AG04450 (cell line): ENCODE data around the gene PPFIA1. TPM values are rescaled to one million over a fixed set of nuclear protein-coding genes. Genes with fewer than 3 reads are reported as not detected.
"Not testable (repeated sequence)": the region's sequence is repeated elsewhere in the genome, so short reads cannot be mapped to it uniquely, and the experiment has no call there.

Source experiments
- CTCF ChIA-PET: fragments of 300-600, 350-600 bp; formaldehyde crosslinking; extraction: SDS; loops from one replicate; lab custom pipeline; 2022; ENCODE audit warnings: antibody characterized with exemption, inconsistent platforms; lab: Charles Lee
- POLR2A ChIA-PET: fragments of 350-600 bp; formaldehyde crosslinking; extraction: SDS; loops from one replicate; lab custom pipeline; 2021; ENCODE audit warnings: antibody characterized with exemption, inconsistent platforms; lab: Yijun Ruan, JAX
- DNase-seq: peaks from one replicate; pipeline ENCODE4 v3.0.0-alpha.2; 2011; ENCODE audit warnings: low read depth, low spot score
- H3K27ac ChIP-seq: one replicate; pipeline ENCODE4 v1.5.1; 2012; ENCODE audit warnings: low read depth, low read length, control low read depth
- H3K27me3 ChIP-seq: one replicate; pipeline ENCODE4 v1.6.0; 2012; ENCODE audit warnings: low read length; ENCODE audit not compliant: control insufficient read depth, insufficient read depth
- H3K4me3 ChIP-seq: 2 replicates; pipeline ENCODE4 v1.5.1; 2011; ENCODE audit warnings: mild to moderate bottlenecking, low read depth, low read length, control low read depth
- H3K9me3 ChIP-seq: 2 replicates; pipeline ENCODE4 v1.5.1; 2012; ENCODE audit warnings: low read length; ENCODE audit not compliant: control insufficient read depth, insufficient read depth
- CTCF ChIP-seq: IDR thresholded peaks from 2 replicates; pipeline ENCODE4 v1.5.1; 2011; ENCODE audit warnings: low read depth, low read length, control low read depth, inconsistent platforms
- polyA plus RNA-seq: library from polyadenylated mRNA; depleted of rRNA; stranded (reverse); fragments of >200 nt; gene quantifications from 2 replicates; pipeline ENCODE4 v1.2.3, GENCODE V29; 2011

Gene PPFIA1
- polyA plus RNA-seq, 1 experiment: 39.9 TPM

GRCh38 chr11:70326833-70327232, 56.3 kb downstream of the PPFIA1 start:
- no peak for TF ChIP-seq CTCF
- Histone ChIP-seq H3K9me3 (no peaks in the 10 kb centered on the region), H3K27me3 (no peaks in the 10 kb centered on the region), H3K4me3 (no peak overlapping the region), H3K27ac (no peak overlapping the region)
- POLR2A ChIA-PET: no interaction called here
- DNase-seq: no peak
- CTCF ChIA-PET: interaction anchor here (0.6 kb wide), 1 partner anchor 24 kb away, joined by 5 read pairs; no protein-coding TSS in a partner anchor

GRCh38 chr11:70327717-70328116, 57.2 kb downstream of the PPFIA1 start:
- no peak for DNase-seq
- no peak overlapping the region for H3K27ac ChIP-seq
- no peaks in the 10 kb centered on the region for H3K27me3 ChIP-seq
- ChIA-PET POLR2A (no interaction called here), CTCF (no interaction called here)
- no peak for TF ChIP-seq CTCF
- no peaks in the 10 kb centered on the region for H3K9me3 ChIP-seq
- no peak overlapping the region for H3K4me3 ChIP-seq

- Histone ChIP-seq H3K27me3 (no peaks in the 10 kb centered on the region), H3K27ac (no peak overlapping the region), H3K4me3 (no peak overlapping the region), H3K9me3 (no peaks in the 10 kb centered on the region)
- CTCF ChIA-PET: no interaction called here
- no peak for TF ChIP-seq CTCF
- POLR2A ChIA-PET: no interaction called here
- no peak for DNase-seq
These were observed 58.1 kb downstream of the PPFIA1 start for GRCh38 chr11:70328556-70328955.

- H3K4me3 ChIP-seq, H3K9me3 ChIP-seq, DNase-seq, H3K27me3 ChIP-seq, POLR2A ChIA-PET, H3K27ac ChIP-seq: not testable (repeated sequence)
- peak; percentile 8; the same call in 1 of the 2 replicates for TF ChIP-seq CTCF
- CTCF ChIA-PET: interaction anchor here (0.6 to 1.0 kb wide), 3 partner anchors 10 to 1663 kb away, joined by 3 read pairs; no protein-coding TSS in a partner anchor
These were observed 60.9 kb downstream of the PPFIA1 start for GRCh38 chr11:70331320-70331843.

GRCh38 chr11:70331901-70332300, 61.4 kb downstream of the PPFIA1 start:
- ChIA-PET POLR2A (no interaction called here), CTCF (interaction anchor here (0.6 to 1.0 kb wide), 2 partner anchors 10 to 22 kb away, joined by 3 read pairs; no protein-coding TSS in a partner anchor)
- Histone ChIP-seq H3K27me3 (no peaks in the 10 kb centered on the region), H3K9me3 (no peaks in the 10 kb centered on the region), H3K27ac (no peak overlapping the region), H3K4me3 (no peak overlapping the region)
- no peak for TF ChIP-seq CTCF
- DNase-seq: no peak
